T-helper 1 cell treated with Interleukin-12 subunit alpha and Interleukin-12 subunit beta and Interleukin-4 antibody, amounts not matched to agents 30 μg/mL and 1 μg/mL, for 36 hours (primary cell): Measurements from ENCODE around the gene EBF4.

Source experiments
- H3K27ac Mint-ChIP-seq: one replicate; pipeline ENCODE4 v1.8.0; 2021; ENCODE audit warnings: mild to moderate bottlenecking, mixed read lengths
- H3K27me3 Mint-ChIP-seq: one replicate; pipeline ENCODE4 v1.8.0; 2021; ENCODE audit warnings: low read depth, mixed read lengths
- H3K36me3 Mint-ChIP-seq: one replicate; pipeline ENCODE4 v1.8.0; 2021; ENCODE audit warnings: low read depth, mixed read lengths
- H3K4me1 Mint-ChIP-seq: one replicate; pipeline ENCODE4 v1.8.0; 2021; ENCODE audit warnings: low read depth, mixed read lengths
- H3K4me3 Mint-ChIP-seq: one replicate; pipeline ENCODE4 v1.8.0; 2021; ENCODE audit warnings: mild to moderate bottlenecking, moderate library complexity, mixed read lengths
- H3K9me3 Mint-ChIP-seq: one replicate; pipeline ENCODE4 v1.8.0; 2021; ENCODE audit warnings: mixed read lengths

EBF4 gene

GRCh38 chr20:2736441-2736840, 43.9 kb downstream of the EBF4 start:
- Mint-ChIP-seq H3K4me3 (no peak overlapping the region), H3K27ac (no peak overlapping the region), H3K4me1 (peaks cover 20% of the 10 kb centered on the region), H3K9me3 (peaks cover 20% of the 10 kb centered on the region), H3K27me3 (peaks cover 7% of the 10 kb centered on the region), H3K36me3 (peaks cover 15% of the 10 kb centered on the region)

DNA sequence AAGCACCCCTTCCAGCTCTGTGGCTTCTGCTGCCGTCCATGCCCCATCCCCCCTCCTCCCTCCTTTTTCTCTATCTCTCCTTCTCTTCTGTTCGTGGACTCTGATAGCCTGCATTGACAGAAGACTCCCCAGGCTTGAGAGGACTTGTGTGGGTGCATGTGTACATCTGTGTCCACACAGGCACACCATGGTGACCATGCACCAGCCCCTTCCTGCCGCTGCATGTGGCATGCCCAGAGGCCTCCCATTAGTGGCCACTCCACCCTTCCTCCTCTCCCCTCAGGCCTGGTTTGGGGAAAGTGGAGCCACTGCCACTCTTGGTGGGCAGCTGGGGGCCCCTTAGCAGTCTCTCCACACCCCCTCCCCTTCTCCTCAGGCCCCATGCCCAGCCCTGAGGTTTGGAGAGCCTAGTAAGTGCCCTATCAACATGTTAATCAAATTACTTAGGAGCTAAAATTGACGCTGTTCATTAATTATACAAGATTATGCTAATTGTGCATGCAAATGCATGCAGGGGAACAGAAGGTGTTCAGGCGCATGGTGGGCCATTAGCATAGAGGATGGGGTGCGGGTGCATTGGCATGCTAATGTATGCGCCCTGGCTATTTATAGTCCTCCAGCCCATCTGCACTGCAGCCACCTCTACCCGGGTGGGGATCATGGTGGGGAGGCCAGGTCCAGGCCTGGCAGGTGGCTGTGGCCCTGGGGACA, 45.9 kb downstream of the EBF4 start:
- peaks cover 6% of the 10 kb centered on the region for H3K27me3 Mint-ChIP-seq
- peaks cover 37% of the 10 kb centered on the region for H3K4me1 Mint-ChIP-seq
- peaks cover 5% of the 10 kb centered on the region for H3K36me3 Mint-ChIP-seq
- no peak overlapping the region for H3K4me3 Mint-ChIP-seq
- no peak overlapping the region for H3K27ac Mint-ChIP-seq
- peaks cover 4% of the 10 kb centered on the region for H3K9me3 Mint-ChIP-seq

- Mint-ChIP-seq H3K27ac (no peak overlapping the region), H3K9me3 (peaks cover 3% of the 10 kb centered on the region), H3K4me1 (peaks cover 37% of the 10 kb centered on the region), H3K36me3 (peaks cover 5% of the 10 kb centered on the region), H3K27me3 (peaks cover 5% of the 10 kb centered on the region), H3K4me3 (no peak overlapping the region)
Measured at GRCh38 chr20:2739042-2739398, 46.4 kb downstream of the EBF4 start.

DNA sequence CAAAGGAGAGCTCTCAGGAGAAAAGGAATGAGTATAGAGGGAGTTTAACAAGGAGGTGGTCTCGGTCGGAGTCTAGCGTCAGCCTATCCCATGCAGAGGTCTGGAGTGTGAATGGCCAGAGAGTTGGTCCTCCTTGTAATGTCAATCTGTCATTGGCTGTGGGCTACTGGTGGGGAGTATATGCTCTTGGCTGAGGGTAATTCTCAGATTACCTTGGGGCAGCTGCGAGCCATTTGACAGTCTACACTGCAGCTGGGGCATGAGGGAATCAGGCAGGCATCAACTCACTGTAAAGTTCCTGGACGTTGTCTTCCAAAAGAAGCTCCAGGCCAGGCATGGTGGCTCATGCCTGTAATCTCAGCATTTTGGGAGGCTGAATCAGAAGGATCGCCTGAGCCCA, 48.1 kb downstream of the EBF4 start:
- Mint-ChIP-seq H3K9me3 (no peaks in the 10 kb centered on the region), H3K4me1 (peaks cover 31% of the 10 kb centered on the region), H3K36me3 (peaks cover 5% of the 10 kb centered on the region), H3K27me3 (peaks cover 5% of the 10 kb centered on the region), H3K27ac (peak overlapping the region; percentile 49), H3K4me3 (no peak overlapping the region)

GRCh38 chr20:2741463-2741862, 48.9 kb downstream of the EBF4 start:
- peak overlapping the region; percentile 89 for H3K27ac Mint-ChIP-seq
- peaks cover 9% of the 10 kb centered on the region for H3K27me3 Mint-ChIP-seq
- peak overlapping the region; percentile 57 for H3K4me3 Mint-ChIP-seq
- peaks cover 31% of the 10 kb centered on the region for H3K4me1 Mint-ChIP-seq
- H3K36me3 Mint-ChIP-seq, result peaks cover 5% of the 10 kb centered on the region
- no peaks in the 10 kb centered on the region for H3K9me3 Mint-ChIP-seq

DNA sequence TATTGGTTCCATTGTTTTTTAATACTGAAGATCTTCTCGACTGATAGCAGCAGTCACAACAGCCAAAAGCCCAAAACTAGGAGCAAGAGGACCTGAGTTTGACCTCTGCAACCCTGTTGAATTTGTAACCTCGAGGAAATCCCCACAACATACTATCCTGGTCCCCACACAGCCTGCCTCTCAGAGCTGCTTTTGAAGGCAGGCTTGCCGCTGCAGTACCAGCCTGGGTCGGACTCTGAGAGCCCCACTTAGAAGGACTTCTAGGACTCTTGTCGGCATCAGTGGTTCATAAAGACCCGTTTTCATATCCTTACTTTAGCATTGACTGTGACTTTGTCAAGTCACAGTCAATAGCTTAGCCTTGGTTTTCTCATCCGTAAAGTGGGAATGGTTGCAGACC, 49.3 kb downstream of the EBF4 start:
- peaks cover 2% of the 10 kb centered on the region for H3K36me3 Mint-ChIP-seq
- peak overlapping the region; percentile 89 for H3K27ac Mint-ChIP-seq
- H3K9me3 Mint-ChIP-seq, result no peaks in the 10 kb centered on the region
- H3K27me3 Mint-ChIP-seq, result peaks cover 10% of the 10 kb centered on the region
- peaks cover 31% of the 10 kb centered on the region for H3K4me1 Mint-ChIP-seq
- peak overlapping the region; percentile 57 for H3K4me3 Mint-ChIP-seq

DNA sequence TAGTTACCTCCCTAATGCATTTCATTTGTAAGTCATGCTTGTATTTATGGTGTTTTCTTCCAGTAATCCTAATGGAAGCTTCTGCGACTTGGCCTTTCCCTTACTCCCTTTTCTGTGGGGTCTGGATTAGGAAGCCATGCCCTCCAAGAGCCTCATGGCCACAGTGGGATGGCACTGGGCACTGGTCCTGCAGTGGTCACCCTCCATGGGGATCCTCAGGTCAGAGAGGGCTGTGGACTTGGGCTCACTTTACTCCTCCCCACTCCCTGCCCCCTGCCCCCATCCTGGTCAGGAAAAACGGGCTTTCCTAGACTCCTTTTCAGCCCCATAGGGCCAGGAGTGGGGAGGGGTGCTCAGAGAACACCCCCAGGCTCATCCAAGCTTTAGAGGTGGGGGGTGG, 49.9 kb downstream of the EBF4 start:
- peak overlapping the region; percentile 89 for H3K27ac Mint-ChIP-seq
- peaks cover 2% of the 10 kb centered on the region for H3K36me3 Mint-ChIP-seq
- peaks cover 15% of the 10 kb centered on the region for H3K27me3 Mint-ChIP-seq
- H3K9me3 Mint-ChIP-seq, result no peaks in the 10 kb centered on the region
- peak overlapping the region; percentile 57 for H3K4me3 Mint-ChIP-seq
- H3K4me1 Mint-ChIP-seq, result peaks cover 31% of the 10 kb centered on the region

DNA sequence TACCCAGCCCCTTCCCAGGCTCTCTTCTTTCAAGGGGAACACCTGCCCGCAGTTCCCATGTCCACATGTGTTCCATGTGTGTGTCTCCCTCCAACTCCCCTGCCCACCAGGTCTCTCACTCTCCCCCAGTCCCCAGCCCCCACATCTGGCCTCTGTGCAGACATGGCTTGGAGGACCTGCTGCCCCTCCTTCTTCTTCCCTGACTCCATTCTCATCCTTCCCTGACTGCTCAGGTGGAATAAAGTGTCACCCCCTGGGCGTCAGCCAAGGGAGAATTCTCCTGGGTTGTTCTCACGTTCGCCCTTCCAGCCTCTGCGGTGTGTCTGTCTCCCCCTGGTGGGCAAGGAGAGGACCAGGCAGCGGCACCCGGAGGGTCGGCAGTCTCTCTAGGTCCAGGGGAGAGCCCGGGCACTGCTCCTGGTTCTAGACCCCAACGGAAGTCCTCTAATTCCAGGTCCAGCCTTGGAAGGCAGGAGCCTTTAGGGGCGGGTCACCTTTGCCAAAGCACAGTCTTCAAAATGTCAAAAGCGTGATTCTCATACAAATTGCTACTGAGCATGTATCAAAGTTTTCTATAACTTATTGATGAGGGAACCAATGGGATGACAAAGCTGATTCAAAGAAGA, 50.5 kb downstream of the EBF4 start:
- Mint-ChIP-seq H3K27ac (peak overlapping the region; percentile 85), H3K4me3 (peak overlapping the region; percentile 76), H3K9me3 (no peaks in the 10 kb centered on the region), H3K36me3 (peaks cover 2% of the 10 kb centered on the region), H3K4me1 (peaks cover 31% of the 10 kb centered on the region), H3K27me3 (peaks cover 21% of the 10 kb centered on the region)

DNA sequence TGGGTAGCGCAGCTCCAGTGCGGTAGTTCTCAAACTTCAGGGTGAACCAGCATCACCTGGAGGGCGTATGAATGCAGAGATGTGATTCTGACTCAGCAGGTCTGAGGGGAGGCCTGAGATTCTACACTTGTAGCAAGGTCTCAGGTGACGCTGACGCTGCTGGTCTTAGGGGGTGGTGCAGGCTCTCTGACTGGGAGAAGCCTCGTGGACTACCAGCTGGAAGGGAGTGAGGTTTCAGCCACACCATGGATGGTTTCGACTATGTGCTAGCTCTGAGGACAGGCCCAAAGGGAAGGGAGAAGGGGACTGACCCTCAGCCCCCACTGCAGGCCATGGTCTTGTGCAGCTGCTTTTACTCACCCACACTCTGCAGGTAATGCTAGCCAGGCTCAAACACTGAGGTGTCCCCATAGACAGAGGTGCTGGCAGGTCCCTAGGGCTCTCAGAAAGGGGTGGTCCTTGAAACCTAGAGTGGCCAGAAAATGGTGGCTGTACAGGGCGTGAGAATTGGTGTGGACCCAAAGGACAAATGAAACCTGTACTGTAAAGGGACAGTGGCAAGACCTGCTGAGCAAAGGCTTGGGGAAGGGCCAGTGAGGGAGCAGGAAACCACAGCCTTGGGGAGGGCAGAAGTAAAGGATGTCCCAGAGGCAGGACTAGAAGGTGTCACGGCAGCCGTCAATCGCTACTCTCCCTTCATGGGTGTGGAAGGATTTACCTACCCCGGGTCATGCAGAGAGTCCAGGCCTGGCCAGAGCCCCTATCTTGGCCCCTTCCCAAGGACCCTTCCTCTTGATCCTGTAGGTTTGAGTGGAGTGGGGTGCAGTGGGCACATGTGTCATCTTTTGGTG, 52.7 kb downstream of the EBF4 start:
- no peak overlapping the region for H3K27ac Mint-ChIP-seq
- H3K4me3 Mint-ChIP-seq, result no peak overlapping the region
- H3K27me3 Mint-ChIP-seq, result peaks cover 31% of the 10 kb centered on the region
- no peaks in the 10 kb centered on the region for H3K9me3 Mint-ChIP-seq
- peaks cover 29% of the 10 kb centered on the region for H3K4me1 Mint-ChIP-seq
- peaks cover 6% of the 10 kb centered on the region for H3K36me3 Mint-ChIP-seq

DNA sequence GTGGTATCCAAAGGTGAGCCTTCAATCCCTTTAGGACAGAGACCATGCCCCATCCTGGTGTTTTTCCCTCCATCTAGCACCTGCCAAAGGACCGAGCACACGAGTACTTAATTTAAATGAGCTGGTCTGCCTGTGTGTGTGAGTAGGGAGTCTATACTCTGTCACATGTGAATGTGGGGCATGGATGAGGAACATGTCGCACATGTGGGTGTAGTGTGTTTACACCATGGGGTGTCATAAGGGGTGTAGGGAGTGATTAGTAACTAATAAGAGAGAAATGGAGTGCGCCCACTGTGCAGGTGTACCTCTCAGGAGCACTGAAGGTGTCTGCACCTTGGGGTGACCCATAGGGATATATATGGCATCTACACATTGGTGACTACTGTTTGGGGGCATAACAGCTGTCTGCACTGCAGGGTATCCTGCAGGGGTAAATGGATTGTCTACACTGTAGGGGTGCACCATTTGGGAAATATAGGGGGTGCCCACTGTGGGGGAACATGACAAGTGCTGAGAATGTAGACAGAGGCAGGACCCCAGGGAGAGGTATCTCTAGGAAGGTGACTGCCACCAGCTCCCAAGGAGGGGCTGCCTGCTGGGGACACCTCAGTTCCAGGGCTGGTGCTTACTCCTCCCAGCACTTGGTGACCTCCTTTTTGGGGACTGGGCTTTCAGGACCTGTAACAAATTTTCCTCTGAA, 53.5 kb downstream of the EBF4 start:
- Mint-ChIP-seq H3K27ac (no peak overlapping the region), H3K4me1 (peaks cover 29% of the 10 kb centered on the region), H3K36me3 (peaks cover 6% of the 10 kb centered on the region), H3K4me3 (no peak overlapping the region), H3K27me3 (peaks cover 39% of the 10 kb centered on the region), H3K9me3 (no peaks in the 10 kb centered on the region)

DNA sequence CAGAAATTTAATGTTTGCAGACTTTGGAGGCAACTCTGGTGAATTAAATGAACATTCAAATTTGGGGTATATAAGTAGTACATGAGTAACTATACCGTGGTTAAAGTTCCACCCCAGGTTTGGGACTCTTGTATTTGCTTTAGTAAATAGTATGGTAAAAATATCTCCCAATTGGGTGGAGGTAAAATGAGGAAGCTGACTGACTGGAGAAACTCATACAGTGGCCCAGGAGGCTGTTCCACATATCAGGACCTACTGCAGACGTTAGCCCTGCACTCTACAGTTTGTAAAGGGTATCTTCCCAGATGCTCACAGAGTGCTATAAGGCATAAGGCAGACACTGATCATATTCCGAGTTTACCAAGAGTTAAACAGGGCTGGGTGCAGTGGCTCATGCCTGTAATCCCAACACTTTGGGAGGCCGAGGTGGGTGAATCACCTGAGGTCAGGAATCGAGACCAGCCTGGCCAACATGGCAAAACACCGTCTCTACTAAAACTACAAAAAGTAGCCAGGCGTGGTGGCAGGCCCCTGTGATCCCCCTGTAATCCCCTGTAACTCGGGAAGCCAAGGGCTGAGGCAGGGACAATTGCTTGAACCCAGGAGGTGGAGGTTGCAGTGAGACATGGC, 54.2 kb downstream of the EBF4 start:
- Mint-ChIP-seq H3K4me3 (no peak overlapping the region), H3K9me3 (no peaks in the 10 kb centered on the region), H3K36me3 (peaks cover 6% of the 10 kb centered on the region), H3K27me3 (peaks cover 43% of the 10 kb centered on the region), H3K27ac (no peak overlapping the region), H3K4me1 (peaks cover 25% of the 10 kb centered on the region)

DNA sequence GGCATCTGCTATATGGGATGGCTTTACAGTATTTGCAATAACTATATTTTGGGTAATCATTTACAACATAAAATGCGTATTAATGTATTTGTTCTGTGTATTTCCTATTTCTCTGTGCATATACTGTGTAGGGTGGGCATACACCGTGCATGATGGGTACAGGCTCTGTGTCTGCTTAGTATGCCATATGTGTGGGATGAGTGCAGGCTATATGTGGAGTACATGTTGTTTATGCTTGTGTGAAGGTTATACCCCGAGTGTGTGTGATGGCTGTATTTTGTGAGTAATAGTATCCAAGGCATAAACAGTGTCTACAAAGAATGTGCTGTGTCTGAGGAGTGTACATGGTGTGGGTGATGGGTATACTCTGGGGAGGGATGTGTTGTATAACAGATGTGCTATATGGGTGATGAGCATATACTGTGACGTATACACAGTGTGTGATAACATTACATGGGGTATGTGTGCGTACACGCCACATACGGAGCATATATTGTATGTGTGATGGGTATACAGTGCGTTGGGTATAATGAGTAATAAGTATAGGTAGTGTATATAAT, 55.2 kb downstream of the EBF4 start:
- H3K4me3 Mint-ChIP-seq, result no peak overlapping the region
- peaks cover 6% of the 10 kb centered on the region for H3K36me3 Mint-ChIP-seq
- H3K4me1 Mint-ChIP-seq, result peaks cover 19% of the 10 kb centered on the region
- no peak overlapping the region for H3K27ac Mint-ChIP-seq
- H3K27me3 Mint-ChIP-seq, result peaks cover 46% of the 10 kb centered on the region
- H3K9me3 Mint-ChIP-seq, result no peaks in the 10 kb centered on the region

DNA sequence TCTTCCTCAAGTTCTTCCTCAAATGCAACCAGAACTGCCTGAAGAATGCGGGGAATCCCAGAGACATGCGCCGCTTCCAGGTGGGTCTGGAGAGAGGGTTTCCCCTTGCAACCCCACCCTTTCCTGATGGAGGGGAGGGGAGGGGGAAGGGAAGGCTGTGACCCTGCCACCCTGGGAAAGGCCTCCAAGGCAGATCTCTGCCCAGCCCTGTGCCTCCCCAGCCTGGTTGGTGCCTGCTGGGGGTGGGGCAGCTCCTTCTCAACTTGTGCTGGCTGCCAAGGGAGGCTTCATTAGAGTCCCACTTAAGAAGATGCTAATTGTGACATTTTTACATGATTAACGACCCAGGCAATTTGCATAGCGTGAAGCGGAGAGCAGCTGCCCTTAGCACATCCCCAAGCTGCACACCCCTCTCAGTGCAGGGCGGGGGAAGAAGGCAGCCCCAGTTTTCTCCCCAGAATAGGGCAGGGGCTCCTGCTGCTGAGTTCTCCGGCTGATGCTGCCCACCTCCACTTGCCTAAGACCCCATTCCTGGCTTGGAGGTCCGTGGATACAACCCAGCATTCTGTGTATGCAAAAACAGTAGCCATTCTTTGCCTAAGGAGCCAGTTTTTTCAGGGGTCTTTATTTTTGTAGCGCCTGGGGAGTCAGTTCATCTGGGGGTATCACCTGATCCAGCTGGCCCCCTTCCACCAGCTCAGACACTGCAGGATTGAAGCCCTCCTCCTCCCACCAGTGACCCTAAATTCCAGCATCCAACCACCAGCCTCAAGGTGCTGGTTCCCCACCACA, 56.2 kb downstream of the EBF4 start:
- peaks cover 50% of the 10 kb centered on the region for H3K27me3 Mint-ChIP-seq

More for the DNA sequence above, 56.2 kb downstream of the EBF4 start:
- H3K4me1 Mint-ChIP-seq, result peaks cover 14% of the 10 kb centered on the region
- peaks cover 4% of the 10 kb centered on the region for H3K36me3 Mint-ChIP-seq
- no peak overlapping the region for H3K4me3 Mint-ChIP-seq
- H3K27ac Mint-ChIP-seq, result no peak overlapping the region
- no peaks in the 10 kb centered on the region for H3K9me3 Mint-ChIP-seq
